Epithelial cell of proximal tubule (primary cell): ENCODE data around the gene S1PR3. TPM values are rescaled to one million over a fixed set of nuclear protein-coding genes. Genes with fewer than 3 reads are reported as not detected.

Experiments
- DNase-seq: peaks from one replicate; pipeline ENCODE4 v3.0.0-alpha.2; 2011; ENCODE audit warnings: low read depth
- H3K4me3 ChIP-seq: 2 replicates; pipeline ENCODE4 v1.5.1; 2011; ENCODE audit warnings: low read depth, mild to moderate bottlenecking, low read length
- total RNA-seq: library from RNA; depleted of rRNA; stranded (reverse); fragments of >200 nt; gene quantifications from 2 replicates; pipeline ENCODE4 v1.2.3, GENCODE V29; 2015
- TF ChIP-seq, protein P1 (sequence below): conservative IDR thresholded peaks from 2 replicates; pipeline ENCODE4 v1.5.1; 2012; ENCODE audit warnings: low read depth, mild to moderate bottlenecking, low read length

S1PR3 gene
- total RNA-seq, 1 donor from 2014 or later: 2.6 TPM

DNA sequence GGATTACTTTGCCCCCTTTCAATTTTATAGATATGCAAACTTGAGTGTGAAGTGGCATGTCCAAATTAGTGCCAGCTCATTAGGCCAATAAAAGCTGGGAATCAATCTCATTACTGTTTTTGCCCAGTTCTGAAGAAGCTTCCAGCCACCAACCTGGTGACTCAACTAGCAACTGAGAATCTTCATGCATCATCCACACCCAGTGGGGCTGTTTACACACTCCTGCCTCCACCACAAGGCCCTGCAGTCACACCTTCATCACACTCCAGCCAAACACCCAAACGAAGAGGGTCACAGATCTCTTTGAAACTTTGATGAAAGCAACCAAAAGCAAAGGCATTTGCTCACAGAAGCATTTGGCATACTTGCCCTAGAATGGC, 41.3 kb upstream of the S1PR3 start:
- TF ChIP-seq, protein P1, sequence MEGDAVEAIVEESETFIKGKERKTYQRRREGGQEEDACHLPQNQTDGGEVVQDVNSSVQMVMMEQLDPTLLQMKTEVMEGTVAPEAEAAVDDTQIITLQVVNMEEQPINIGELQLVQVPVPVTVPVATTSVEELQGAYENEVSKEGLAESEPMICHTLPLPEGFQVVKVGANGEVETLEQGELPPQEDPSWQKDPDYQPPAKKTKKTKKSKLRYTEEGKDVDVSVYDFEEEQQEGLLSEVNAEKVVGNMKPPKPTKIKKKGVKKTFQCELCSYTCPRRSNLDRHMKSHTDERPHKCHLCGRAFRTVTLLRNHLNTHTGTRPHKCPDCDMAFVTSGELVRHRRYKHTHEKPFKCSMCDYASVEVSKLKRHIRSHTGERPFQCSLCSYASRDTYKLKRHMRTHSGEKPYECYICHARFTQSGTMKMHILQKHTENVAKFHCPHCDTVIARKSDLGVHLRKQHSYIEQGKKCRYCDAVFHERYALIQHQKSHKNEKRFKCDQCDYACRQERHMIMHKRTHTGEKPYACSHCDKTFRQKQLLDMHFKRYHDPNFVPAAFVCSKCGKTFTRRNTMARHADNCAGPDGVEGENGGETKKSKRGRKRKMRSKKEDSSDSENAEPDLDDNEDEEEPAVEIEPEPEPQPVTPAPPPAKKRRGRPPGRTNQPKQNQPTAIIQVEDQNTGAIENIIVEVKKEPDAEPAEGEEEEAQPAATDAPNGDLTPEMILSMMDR: no peak
- no peak overlapping the region for H3K4me3 ChIP-seq
- no peak for DNase-seq

DNA sequence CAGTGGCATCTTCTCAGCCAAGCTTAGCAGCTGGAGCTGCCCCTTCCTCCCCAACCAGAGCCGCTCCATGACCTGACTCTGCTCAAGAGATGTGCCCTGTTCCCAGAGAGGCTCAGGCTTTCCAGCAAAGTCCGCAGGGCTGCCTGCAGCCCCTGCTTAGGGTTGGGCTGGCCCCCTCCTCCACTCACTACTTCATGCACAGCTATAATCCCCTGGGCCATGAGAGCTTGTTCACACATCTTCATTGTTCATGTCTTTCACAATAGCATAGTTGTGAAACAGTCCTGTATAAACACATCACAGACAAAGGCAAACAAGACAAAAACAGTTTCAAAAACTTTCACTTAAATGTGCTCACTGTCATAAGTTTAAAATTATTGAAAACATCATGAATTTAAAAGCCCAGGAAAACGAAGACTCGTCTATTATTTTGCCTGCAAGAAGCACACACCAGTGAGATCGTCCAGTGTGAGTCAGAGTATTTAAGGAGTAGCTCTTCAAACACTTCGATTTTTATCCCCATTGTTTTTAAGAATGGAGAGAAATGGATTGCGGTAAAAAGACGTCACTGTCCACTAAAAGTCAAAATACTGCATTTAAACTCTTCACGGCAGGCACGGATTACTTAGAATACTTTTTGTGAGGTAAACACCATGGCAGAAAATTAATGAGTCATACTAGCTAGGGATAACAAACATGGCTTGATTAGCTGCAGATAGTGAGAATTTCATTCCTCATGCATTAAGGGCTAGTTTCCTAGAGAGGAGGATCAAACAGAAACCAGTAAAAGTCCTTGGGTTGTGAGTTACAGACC, 40.7 kb upstream of the S1PR3 start:
- no peak for DNase-seq
- TF ChIP-seq, protein P1: no peak

DNA sequence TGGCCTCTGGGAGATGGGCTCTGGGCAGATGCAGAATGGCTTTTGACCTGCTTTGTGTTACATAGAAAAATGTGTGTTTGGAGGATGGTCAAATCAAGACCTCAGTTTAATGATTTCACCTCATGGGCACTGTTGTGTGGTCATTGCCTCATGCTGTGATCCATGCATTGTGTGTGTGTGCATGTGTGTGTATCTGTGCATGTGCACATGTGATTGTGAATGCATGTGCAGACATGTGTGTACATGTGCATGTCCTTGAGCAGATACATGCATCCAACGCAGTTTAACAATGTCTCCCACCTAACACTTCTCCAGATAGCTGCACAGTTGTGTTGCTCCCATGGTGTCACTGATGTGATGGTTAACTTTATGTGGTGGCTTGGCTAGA, 40.1 kb upstream of the S1PR3 start:
- H3K4me3 ChIP-seq: no peak overlapping the region
- TF ChIP-seq, protein P1: no peak
- DNase-seq: no peak

More for the DNA sequence above, 40.7 kb upstream of the S1PR3 start:
- H3K4me3 ChIP-seq: no peak overlapping the region

DNA sequence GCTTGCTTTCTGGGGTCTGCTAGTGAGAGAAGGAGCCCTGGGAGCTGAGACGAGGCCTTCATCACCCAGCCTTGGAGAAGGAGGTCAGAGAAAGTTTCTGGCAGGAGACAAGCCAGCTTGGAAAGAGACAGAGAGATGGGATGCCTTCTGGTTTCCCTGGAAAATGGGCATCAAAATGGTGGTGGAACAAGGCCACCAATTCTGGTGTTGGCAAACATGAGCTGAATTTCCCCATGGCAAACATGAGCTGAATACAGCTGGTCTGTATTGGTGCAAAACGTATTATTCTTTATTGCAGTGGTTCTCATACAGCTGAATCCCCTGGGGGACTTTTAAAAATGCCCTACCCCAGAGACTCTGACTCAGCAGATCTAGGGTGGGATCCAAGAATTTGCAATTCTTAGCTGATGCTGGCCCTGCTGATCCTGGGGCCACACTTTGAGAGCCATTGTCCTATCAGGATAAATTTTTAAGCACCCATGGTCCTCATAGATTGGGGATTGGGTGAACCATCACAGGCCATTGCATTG, 39.1 kb upstream of the S1PR3 start:
- H3K4me3 ChIP-seq: no peak overlapping the region
- TF ChIP-seq, protein P1: no peak
- no peak for DNase-seq

DNA sequence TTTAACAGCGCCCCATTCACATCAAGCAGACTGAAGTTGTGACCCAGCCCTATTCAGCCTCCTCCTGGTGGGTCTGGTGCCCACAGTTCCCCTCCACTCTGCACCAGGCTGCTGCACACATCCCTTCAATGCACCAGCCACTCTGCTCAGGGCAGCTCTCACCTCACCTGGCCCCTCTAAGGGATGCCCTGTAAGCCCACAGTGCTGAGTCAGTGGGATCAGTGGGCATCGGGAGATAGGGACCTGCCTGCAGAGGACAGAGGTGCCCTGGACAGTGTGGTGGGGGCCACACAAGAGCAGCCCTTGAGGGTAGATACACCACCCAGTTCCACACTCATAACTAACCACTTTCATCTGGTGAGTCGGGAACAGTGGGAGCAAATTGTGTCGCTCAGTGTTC, 38.3 kb upstream of the S1PR3 start:
- no peak overlapping the region for H3K4me3 ChIP-seq
- DNase-seq: no peak
- TF ChIP-seq, protein P1: no peak

DNA sequence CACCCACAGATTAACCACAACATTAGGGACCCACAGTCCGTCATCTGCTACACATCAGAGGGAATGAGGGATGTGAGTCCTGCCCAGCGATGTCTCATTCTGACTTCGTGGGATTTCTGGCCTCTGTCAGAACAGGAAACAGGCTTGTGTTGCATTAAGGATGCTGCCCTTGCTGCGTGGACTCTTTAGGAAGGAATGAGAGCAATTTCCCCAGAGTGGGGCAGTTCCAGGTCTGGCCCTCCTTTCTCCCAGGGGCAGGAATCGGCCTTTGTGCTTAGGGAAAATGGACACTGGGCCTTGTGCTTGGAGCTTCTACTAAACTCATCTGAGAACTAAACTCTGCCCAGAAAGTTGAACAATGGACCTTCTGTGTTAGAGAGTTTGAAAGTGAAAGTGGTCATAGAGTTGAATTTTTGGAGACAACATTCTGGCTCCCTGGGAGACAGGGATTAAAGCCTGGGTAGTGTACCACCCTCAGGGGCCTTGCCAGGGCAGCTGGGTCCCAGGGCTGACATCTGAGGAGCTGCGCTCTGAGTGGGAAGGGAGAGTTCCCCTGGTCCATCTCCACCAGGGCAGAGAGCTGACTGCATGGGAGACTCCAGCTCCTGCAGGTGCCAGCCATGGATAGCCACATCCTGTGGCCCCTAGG, 37.8 kb upstream of the S1PR3 start:
- no peak overlapping the region for H3K4me3 ChIP-seq
- no peak for DNase-seq
- TF ChIP-seq, protein P1: no peak
